ENCODE data around the gene SHISA9.
"Not testable (repeated sequence)": the region's sequence is repeated elsewhere in the genome, so short reads cannot be mapped to it uniquely, and the experiment has no call there.

Gene SHISA9

DNA sequence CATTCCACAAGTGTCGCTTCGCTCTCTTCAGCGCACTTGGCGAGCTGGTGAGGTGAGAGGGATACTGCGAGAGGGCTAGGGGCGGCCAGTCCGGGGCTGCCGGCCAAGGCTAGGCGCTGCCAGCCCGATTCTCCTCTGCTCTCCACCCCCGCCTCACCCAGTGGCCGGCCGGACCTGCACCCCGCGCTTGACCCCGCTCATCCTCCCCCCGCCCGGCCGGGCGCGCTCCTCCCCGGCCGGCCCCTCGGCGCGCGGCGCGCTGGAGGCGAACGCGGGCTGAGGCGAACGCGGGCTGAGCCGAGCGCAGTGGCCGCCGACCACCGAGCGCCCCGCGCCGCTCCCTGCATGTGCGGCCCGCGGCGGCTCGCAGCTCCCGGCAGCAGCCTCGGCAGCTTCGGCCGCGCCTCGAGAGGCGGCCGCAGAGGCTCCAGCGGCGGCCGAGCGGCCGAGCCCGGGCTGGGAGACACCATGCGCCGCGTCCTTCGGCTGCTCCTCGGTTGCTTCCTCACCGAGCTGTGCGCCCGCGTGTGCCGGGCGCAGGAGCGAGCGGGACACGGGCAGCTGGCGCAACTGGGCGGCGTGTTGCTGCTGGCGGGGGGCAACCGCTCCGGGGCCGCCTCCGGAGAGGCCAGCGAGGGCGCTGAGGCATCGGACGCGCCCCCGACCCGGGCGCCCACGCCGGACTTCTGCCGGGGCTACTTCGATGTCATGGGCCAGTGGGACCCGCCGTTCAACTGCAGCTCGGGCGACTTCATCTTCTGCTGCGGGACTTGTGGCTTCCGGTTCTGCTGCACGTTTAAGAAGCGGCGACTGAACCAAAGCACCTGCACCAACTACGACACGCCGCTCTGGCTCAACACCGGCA is at the start of gene SHISA9:
SHISA9 (plus strand) TSS at position 2 of the 865 bp plus-strand sequence.
- no peak for DNase-seq

DNA sequence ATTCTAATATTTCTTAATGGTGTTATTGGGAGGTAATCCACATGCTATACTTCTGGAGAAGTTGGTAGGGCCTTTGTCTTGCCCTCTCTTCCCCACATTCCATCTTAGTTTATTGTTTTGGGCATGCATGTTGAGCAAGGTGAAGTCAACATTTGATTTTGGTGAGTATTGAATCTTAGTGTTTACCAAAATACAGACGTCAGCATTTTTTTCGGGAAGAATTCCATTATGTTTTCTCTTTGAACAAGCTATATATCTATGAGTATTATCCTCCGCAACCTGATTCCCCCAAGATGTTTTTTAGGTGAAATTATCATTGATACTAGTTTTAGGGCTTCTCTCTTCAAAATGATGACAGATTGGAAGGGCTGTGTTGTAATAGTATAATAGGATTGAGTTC is 47.4 kb upstream of the SHISA9 start:
- no peak for DNase-seq

- not testable (repeated sequence) for DNase-seq
Measured at GRCh38 chr16:12857435-12857834, 44.0 kb upstream of the SHISA9 start.

DNA sequence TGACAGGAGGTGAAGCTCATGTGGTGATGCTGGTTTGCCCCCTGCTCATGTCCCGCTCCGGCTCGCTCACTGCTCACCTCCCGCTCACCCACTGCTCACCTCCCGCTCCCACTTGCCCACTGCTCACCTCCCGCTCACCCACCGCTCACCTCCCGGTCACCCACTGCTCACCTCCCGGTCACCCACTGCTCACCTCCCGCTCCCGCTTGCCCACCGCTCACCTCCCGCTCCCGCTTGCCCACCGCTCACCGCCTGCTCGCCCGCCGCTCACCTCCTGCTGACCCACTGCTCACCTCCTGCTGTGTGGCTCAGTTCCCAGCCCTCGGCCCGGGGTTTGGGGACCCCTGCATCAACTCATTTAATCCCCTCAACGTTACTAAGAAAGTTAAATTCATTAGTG is 39.1 kb upstream of the SHISA9 start:
- DNase-seq, result no peak

DNA sequence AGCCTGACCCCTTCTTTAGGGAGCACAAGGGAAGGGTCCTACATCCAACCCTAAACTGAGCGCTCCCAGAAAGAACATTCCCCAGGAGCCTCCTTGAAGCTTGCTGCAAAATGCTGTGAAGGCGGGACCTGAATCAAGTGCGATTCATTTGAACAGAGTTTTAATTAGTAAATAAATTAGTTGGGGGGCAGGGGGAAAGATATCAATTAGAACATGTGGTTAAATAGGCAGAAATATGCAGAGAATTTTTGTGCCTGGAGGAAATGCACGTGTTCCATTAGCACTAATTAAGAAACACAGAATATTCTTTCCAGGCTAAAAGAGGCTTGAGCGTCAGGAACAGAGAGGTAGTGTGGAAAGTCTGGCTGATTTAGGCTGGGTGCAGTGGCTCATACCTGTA is 38.5 kb upstream of the SHISA9 start:
- DNase-seq, result no peak

DNA sequence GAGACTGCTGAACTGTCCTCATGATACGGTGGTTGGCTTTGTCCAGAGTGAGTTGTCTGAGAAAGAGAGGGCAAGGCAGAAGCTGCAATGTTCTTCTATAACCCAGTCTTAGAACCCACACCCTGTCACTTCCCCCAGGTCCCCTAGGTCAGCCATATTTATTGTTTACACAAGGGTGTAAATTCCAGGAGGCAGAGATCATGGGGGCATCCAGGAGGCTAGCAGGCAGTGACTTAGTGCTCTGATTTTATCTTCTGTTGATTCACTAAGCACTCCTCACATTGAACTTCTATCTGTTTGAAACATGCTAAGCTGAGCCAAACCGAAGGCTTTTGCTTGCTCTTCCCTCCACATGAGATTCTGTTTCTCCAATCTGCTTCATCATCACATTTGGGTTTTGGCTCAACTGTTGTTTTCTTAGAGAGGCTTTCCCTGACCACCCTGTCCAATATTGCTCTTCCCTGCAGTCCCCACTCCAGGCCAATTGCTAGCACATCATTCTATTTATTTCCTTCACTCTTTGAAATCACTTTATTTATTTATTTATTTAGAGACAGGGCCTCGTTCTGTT is 34.3 kb upstream of the SHISA9 start:
- DNase-seq, result no peak

DNA sequence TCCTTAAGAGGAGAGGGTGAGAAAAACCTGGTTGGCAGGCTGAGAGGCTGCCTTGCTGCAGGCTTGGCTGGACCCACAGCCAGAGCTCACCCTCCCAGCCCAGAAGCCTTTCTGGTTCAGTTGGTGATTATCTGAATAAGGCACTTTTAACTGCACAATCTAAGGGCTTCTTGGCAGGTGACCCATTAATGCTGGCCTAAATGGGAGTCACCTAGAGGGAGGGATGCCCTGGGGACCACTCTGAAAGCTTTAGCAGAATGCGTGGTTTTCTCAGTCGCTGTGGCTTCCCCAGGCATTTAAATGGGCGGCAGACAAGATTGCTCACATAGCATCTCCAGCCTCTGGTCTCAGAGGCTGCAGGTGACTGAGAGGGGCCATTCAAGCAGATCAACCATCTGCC is 33.2 kb upstream of the SHISA9 start:
- DNase-seq, result no peak

DNA sequence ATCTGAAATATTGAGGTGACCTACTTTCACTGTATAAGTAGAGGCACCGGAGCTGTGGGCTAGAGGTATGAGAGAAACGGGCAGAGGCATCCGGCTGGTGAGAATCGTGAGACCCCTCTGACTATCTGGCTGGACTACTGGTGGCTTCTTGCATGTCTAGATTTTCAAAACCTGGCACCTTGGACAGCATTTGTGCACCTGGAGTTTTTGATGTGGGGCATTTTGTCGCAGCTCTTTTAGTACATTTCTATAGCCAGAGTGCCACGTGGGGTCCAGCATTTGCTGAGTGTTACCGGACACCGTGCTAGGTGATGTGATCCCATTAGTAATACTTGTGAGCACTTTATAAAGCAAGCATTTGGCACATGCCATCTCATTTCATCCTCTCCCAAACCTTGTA is 32.6 kb upstream of the SHISA9 start:
- no peak for DNase-seq

DNA sequence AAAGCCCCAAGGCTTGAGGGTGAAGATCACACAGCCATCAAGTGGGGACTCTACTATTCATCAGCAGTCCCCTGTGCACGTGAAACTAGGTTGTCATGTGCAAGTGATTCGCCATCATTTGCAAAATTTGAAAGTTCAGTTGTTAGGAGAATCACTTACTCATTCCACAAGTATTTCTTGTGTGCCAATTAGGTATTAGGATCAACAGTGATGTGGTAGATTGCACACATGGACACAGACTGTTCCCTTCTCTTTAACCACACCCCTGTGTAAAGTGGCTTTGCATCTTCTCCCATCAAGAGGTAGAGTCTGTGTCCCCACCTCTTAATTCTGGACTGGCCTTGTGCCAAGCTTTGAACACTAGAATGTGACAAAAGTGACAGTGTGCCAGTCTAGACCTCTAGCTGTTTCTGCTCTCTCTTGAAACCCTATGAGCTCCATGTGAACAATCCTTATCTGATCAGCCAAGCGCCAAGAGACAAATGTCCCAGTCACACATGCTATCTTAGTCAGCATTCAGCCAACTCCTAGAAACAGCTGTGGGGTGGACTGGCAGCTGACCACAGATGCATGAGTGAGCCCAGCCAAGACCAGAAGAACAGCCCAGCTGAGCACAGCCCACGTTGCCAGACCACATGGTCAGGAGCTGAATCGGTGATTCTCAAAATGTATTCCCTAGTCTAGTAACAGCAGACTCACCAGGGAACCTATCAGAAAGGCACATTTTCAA is 31.5 kb upstream of the SHISA9 start:
- no peak for DNase-seq

DNA sequence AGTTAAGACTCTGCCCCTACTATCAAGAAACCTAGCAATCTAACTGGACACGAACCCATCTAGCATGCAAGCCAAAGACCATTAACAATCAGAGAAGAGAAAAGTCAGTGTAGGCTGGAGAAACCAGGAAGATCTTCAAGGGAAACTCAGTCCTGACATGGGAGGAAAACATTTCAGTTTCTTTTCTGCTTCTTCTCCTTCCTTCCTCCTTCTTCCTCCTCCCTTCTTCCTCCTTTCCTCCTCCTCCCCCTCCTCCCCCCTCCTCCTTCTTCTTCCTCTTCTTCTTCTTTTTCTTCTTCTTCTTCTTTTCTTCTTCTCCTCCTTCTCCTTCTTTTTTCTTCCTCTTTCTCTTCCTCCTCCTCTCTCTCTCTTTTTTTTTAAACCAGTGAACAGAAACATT is 29.6 kb upstream of the SHISA9 start:
- no peak for DNase-seq

- no peak for DNase-seq
Measured at GRCh38 chr16:12874186-12874585, 27.2 kb upstream of the SHISA9 start.

DNA sequence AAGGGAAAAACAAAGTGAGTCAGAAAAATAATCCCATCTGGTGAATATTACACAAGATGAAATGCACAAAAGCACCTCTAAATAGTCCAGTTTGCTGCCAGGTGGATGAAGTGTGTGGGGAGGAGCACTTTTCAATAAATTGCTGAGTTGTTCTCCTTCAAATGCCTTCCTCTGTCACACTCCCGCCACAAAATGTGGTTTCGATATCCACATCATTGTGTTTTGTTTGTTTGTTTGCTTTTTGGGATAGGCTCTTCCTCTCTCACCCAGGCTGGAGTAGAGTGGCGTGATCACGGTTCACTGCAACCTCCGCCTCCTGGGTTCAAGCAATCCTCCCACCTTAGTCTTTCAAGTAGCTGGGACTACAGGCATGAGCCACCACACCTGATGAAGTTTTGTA is 24.6 kb upstream of the SHISA9 start:
- no peak for DNase-seq

DNA sequence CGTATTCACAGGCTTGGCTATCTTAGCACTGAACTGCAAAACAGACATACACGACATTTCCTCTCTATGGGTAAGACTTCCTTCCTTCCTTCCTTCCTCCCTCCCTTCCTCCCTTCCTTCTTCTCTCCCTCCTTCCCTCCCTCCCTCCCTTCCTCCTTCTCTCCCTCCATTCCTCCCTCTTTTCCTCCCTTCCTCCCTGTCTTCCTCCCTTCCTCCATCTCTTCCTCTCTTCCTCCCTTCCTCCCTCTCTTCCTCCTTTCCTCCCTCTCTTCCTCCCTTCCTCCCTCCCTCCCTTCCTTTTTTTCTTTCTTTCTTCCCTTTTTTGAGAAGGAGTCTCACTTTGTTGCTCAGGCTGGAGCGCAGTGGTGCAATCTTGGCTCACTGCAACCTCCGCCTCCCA is 22.4 kb upstream of the SHISA9 start:
- no peak for DNase-seq

DNA sequence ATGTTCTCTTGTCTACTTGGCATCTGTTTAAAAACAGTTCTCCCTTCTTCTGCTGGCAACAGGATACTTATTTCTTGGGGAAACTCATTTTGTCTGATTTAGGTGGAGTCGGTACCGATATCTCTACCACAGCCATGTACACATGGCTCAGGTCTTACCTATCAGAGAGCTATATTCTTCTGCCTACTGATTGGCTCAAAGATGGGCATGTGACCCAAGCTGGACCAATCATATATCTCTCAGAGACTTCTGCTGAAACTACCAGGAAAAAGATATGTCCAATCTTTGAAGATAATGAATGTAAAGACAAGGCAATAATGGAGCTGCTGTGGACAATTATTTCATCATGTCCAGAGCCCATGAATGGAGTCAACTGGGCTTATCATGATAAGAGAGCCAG is 21.6 kb upstream of the SHISA9 start:
- no peak for DNase-seq

DNA sequence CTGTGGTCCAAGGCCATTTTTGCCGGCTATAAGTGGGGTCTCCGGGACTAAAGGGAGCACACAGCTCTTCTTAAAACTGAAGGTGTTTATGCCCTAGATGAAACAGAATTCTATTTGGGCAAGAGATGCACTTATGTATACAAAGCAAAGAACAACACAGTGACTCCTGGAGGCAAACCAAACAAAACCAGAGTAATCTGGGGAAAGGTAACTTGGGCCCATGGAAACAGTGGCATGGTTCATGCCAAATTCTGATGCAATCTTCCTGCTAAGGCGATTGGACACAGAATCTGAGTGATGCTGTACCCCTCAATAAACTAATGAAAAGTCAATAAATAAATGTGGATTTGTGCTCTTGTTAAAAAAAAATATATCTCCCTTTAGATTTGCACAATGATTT is 20.2 kb upstream of the SHISA9 start:
- no peak for DNase-seq

DNA sequence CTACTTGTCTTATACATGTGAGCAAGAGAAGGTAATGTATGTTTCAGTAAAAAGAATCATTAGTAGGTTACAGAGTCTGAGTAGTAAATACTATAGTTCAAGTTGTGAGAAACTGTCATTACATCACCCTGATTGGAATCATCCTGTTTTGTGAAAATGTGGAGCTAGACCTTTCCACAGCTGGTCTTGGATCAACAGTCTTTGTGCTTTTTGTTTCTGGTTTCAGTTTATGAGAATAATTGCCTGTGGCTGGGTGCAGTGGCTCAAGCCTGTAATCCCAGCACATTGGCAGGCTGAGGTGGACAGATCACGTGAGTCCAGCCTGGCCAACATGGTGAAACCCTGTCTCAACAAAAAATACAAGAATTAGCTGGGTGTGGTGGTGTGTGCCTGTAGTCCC is 19.7 kb upstream of the SHISA9 start:
- no peak for DNase-seq

DNA sequence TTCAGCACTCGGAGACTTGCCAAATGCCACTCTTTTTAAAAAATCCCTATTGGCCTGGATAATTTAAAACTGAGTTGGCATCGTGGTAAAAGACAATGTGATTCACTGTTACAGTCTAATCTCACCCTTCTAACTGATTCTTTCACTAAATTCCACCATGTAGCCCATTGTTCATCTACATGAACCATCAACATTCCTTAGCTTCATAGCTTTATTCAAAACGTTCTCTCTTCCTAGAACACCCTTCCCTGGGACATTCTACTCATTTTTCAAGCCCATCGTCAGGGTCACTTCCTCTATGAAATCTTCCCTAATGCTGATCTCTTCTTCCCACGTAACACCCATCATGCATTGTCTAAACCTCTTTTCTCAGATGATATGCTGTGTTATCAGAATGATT is 15.7 kb upstream of the SHISA9 start:
- no peak for DNase-seq

DNA sequence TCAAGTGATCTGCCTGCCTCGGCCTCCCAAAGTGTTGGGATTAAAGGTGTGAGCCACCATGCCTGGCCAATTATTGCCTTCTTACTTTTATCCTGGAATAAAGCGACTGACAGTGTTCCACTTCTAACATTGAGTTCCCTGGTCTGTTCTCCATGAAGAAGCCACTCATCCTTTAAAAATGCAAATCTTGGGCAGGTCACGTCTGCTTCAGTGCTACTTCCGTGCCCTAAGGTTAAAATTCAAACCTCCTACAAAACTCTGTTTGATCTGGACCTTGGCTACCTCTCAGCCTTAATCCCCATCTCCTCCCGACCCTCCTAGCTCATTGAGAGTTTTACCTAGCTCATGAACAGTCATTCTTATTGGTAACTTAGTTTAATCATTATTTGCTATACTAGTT is 9.6 kb upstream of the SHISA9 start:
- DNase-seq, result no peak

DNA sequence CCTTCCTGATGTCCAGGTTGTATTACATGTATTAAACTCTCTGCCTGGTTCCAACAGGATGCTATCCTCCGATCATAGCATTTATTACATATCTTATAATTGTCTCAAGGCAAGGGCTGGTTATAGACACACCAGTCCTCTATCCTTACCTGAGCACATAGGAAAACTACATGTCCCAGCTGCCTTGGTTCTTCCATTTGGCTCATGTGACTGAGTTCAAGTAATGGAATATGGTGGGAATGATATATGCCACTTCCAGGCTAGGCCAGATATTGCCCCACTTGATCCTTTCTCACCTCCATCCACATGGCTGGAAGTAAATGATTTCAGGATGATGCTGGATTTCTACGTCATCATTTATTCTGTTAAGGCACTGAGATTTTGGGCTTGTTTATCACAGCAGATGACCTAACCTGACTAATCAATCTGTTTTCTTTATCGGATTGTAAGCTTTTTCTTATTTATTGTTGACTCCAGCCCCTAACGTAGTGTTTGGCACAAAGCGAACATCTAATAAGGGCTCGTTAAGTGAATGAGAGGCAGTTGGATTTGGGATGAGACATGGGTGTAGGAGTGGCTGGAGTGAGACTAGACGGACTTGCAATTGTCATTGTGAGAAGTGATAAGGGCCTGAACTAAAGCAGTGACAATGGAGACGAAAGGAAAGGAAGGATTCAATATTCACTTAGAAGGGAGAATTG is 8.2 kb upstream of the SHISA9 start:
- DNase-seq, result no peak

- DNase-seq, result no peak
Measured at GRCh38 chr16:12896562-12896961, 4.8 kb upstream of the SHISA9 start.

DNA sequence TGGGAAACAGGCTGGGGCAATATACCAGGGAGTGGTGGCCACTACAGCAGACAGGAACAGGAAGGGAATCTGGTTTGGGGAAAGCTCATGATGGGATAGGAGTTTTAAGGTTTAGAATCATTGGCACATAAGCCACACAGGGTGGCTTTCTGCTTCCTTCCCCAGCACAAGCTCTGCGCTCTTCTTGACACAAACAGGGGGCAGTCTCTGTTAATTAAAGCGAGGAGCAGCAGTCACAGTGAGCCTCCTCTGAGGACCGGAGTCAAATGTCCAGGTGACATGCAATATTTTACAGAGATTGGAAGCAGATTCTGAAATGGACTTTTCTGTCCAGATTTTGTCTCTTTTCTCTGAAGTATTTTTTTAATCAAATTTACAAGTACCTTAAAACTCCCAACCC is 2.8 kb upstream of the SHISA9 start:
- DNase-seq, result no peak

DNA sequence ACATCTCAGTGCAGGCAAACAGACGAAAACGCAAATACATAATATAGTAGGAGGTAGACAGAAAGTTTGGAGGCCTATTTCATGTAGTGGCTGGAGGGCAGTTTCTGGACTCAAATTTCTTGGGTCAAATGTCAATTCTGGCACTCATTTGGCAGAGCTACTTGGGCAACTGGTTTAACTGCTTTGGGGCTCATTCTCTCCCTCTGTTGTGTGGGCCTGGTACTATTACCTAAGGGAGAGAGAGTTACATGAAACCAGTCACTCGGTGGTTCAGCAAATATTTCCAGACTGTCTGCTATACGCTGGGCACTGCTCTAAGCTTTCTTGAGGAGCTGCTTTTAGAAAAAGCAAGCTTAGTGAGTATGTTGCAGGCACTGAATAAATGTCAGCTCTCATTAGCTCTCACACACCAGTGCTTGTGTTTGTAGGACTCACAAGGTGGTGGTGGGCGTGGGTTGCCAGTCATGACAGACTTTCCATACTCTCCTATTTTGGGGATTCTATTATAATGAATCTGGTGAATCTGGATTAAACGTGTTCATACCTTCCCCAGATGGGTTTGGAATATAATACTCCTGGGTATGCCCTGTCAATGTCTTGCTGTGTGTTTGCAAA is 1.8 kb upstream of the SHISA9 start:
- no peak for DNase-seq

- DNase-seq, result no peak
Measured at GRCh38 chr16:12900156-12900555, 1.2 kb upstream of the SHISA9 start.
